HepG2 (cell line): ENCODE data around the gene SPINK9. TPM values are rescaled to one million over a fixed set of nuclear protein-coding genes. Genes with fewer than 3 reads are reported as not detected.

Source experiments
- AHR ChIP-seq: IDR thresholded peaks from 2 replicates; pipeline ENCODE4 v1.6.1; 2018; ENCODE audit warnings: missing genetic modification reagents, missing compliant biosample characterization
- ARNT2 ChIP-seq: sonication (generic); formaldehyde crosslinking; IDR thresholded peaks from 2 replicates; pipeline ENCODE4 v1.8.0; 2022; ENCODE audit warnings: mild to moderate bottlenecking, low read depth, missing genetic modification reagents, moderate library complexity
- DMAP1 ChIP-seq: IDR thresholded peaks from 2 replicates; pipeline ENCODE4 v1.6.1; 2016
- ESRRA ChIP-seq: sonication (generic); formaldehyde crosslinking; IDR thresholded peaks from 2 replicates; pipeline ENCODE4 v1.5.1; 2020; ENCODE audit warnings: mild to moderate bottlenecking, low read depth, missing genetic modification reagents
- IKZF4 ChIP-seq: sonication (generic); formaldehyde crosslinking; IDR thresholded peaks from 2 replicates; pipeline ENCODE4 v1.5.1; 2020; ENCODE audit warnings: borderline replicate concordance, mild to moderate bottlenecking, low read depth, missing genetic modification reagents; ENCODE audit errors: not compliant biosample characterization
- JUNB ChIP-seq: sonication (generic); formaldehyde crosslinking; IDR thresholded peaks from 2 replicates; pipeline ENCODE4 v1.8.0; 2022; ENCODE audit warnings: missing genetic modification reagents, mild to moderate bottlenecking, borderline replicate concordance
- KLF16 ChIP-seq, 2 experiments: sonication (generic) in 1 of 2; formaldehyde crosslinking in 1 of 2; IDR thresholded peaks; 2 replicates each; pipeline versions ENCODE4 v1.6.1 to v1.8.0; 2016 to 2023; ENCODE audit warnings: missing genetic modification reagents in 2 of 2, missing compliant biosample characterization in 1 of 2
- NR2F1 ChIP-seq, 2 experiments: fragments of 450-650 bp in 1 of 2; formaldehyde crosslinking in 1 of 2; IDR thresholded peaks; 2 replicates each; pipeline versions ENCODE4 v1.5.0 to v1.6.1; 2016 to 2020; ENCODE audit warnings: mild to moderate bottlenecking in 1 of 2, missing compliant biosample characterization in 1 of 2, missing genetic modification reagents in 1 of 2, moderate library complexity in 1 of 2
- SMARCE1 ChIP-seq: fragments of 450-650 bp; IDR thresholded peaks from 2 replicates; pipeline ENCODE4 v1.6.1; 2017; ENCODE audit warnings: borderline replicate concordance
- SOX5 ChIP-seq: IDR thresholded peaks from 2 replicates; pipeline ENCODE4 v1.6.1; 2016; ENCODE audit warnings: borderline replicate concordance
- SPEN ChIP-seq: sonication (generic); formaldehyde crosslinking; IDR thresholded peaks from 2 replicates; pipeline ENCODE4 v1.5.1; 2020; ENCODE audit warnings: low read depth, mild to moderate bottlenecking, missing genetic modification reagents
- YEATS2 ChIP-seq: sonication (generic); formaldehyde crosslinking; IDR thresholded peaks from 2 replicates; pipeline ENCODE4 v1.4.0; 2020; ENCODE audit warnings: missing genetic modification reagents, borderline replicate concordance
- YEATS4 ChIP-seq: sonication (generic); formaldehyde crosslinking; IDR thresholded peaks from 2 replicates; pipeline ENCODE4 v1.4.0; 2020; ENCODE audit warnings: missing genetic modification reagents, borderline replicate concordance
- ZBTB7A ChIP-seq: sonication (generic); formaldehyde crosslinking; IDR thresholded peaks from 2 replicates; pipeline ENCODE4 v1.8.0; 2022; ENCODE audit warnings: mild to moderate bottlenecking, missing genetic modification reagents
- ZKSCAN5 ChIP-seq: sonication (generic); formaldehyde crosslinking; IDR thresholded peaks from 2 replicates; pipeline ENCODE4 v1.5.1; 2020; ENCODE audit warnings: mild to moderate bottlenecking, missing genetic modification reagents
- ZNF557 ChIP-seq: sonication (generic); formaldehyde crosslinking; IDR thresholded peaks from 2 replicates; pipeline ENCODE4 v1.4.0; 2020; ENCODE audit warnings: missing genetic modification reagents
- ZNF772 ChIP-seq: sonication (generic); formaldehyde crosslinking; IDR thresholded peaks from 2 replicates; pipeline ENCODE4 v1.5.0; 2020; ENCODE audit warnings: mild to moderate bottlenecking, missing genetic modification reagents
- ZNF816 ChIP-seq: sonication (generic); formaldehyde crosslinking; IDR thresholded peaks from 2 replicates; pipeline ENCODE4 v1.8.0; 2022; ENCODE audit warnings: missing genetic modification reagents, mild to moderate bottlenecking, borderline replicate concordance
- polyA plus RNA-seq, 8 experiments: library from polyadenylated mRNA; depleted of rRNA in 3 of 8; stranded (reverse) in 7 of 8; unstranded in 1 of 8; fragments of >200 nt; fragmentation: Illumina TruSeq in 4 of 8; extraction: Trizol in 4 of 8; gene quantifications; 2 replicates each; pipeline versions ENCODE4 v1.2.1 to v1.2.3, GENCODE V29; 2011 to 2016; ENCODE audit warnings: low read depth in 4 of 8, missing spikeins in 1 of 8, mixed read lengths in 1 of 8; ENCODE audit not compliant: insufficient read depth in 1 of 8
- total RNA-seq, 5 experiments: library from RNA; depleted of rRNA; stranded (reverse); fragments of >200 nt; fragmentation: Illumina TruSeq; extraction: Trizol; gene quantifications; 2 replicates each; pipeline ENCODE4 v1.2.3, GENCODE V29; 2016; ENCODE audit warnings: low read depth in 1 of 5
- TF ChIP-seq, protein P1 (sequence below): sonication (generic); formaldehyde crosslinking; IDR thresholded peaks from 2 replicates; pipeline ENCODE4 v1.4.0; 2020; ENCODE audit warnings: mild to moderate bottlenecking, missing genetic modification reagents
- TF ChIP-seq, protein P2 (sequence below): sonication (generic); formaldehyde crosslinking; IDR thresholded peaks from 2 replicates; pipeline ENCODE4 v1.9.0; 2022; ENCODE audit warnings: low read depth, missing genetic modification reagents
- TF ChIP-seq, protein P3 (sequence below): sonication (generic); formaldehyde crosslinking; conservative IDR thresholded peaks from 2 replicates; pipeline ENCODE4 v1.8.1; 2023; ENCODE audit warnings: missing genetic modification reagents
- TF ChIP-seq, protein P4 (sequence below): sonication (generic); formaldehyde crosslinking; IDR thresholded peaks from 2 replicates; pipeline ENCODE4 v1.8.1; 2023; ENCODE audit warnings: mild to moderate bottlenecking, missing genetic modification reagents, borderline replicate concordance
- TF ChIP-seq, protein P5 (sequence below): sonication (generic); formaldehyde crosslinking; IDR thresholded peaks from 2 replicates; pipeline ENCODE4 v1.4.0; 2020; ENCODE audit warnings: missing genetic modification reagents

Gene SPINK9
- total and polyA plus RNA-seq, 2 of the 13 experiments (the other 11 are each of a cell fraction or from before 2014, with no cell fraction given) = not detected

DNA sequence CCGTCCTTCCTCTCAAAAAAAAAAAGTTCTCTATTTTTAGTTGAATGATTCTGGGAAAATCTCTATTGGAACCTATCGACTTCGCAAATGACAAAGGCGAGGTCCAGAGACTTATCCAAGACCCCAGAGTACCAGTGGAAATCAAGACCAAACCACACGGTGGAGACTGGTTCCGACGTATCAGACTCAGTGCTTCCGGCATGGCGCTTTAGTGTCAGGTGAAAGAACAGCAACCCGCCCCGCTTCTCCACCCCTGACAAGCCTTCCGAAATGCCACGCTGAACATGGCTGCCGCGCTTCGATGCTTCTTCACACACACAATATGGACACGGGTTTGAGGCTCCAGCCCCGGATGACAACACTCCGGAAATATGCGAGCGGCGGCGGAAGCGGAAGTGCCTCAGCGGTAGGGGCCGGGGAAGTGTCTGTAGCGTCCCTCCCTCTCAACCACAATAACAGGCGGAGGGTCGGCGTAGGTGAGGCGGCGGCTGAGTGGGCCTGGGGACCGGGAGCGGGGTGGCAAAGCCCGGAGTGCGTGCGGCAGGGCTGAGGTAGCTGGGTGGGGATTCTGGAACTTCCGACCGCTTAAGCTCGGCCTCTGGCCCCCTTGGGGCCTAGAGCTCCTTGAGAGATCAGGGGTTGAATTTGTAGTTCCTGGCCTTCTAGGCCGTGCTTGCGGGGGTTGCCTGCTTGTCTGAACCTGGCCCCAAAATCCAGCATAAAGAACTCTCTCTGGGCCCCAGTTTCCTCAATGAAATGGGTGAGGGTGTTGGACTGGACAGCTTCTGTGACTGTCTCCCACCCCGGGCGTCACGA, 48.4 kb downstream of the SPINK9 start, which contains the start of gene FBXO38 (continued):
- no peak for TF ChIP-seq ZBTB7A
- no peak for TF ChIP-seq NR2F1 (CRISPR knock-in tag; IDR thresholded peaks at IDR 0.05)
- peak; percentile 83 for TF ChIP-seq YEATS4 (CRISPR knock-in tag)
- TF ChIP-seq JUNB (CRISPR knock-in tag) = peak; percentile 42; the same call in 1 of the 2 replicates
- TF ChIP-seq, protein P1, sequence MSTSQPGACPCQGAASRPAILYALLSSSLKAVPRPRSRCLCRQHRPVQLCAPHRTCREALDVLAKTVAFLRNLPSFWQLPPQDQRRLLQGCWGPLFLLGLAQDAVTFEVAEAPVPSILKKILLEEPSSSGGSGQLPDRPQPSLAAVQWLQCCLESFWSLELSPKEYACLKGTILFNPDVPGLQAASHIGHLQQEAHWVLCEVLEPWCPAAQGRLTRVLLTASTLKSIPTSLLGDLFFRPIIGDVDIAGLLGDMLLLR = no peak
- TF ChIP-seq KLF16 (CRISPR knock-in tag; IDR thresholded peaks at IDR 0.05) = 0 out of 4 replicates have a peak, but pooled peaks of 1 of the 2 experiments have one; percentile 30
- TF ChIP-seq YEATS2 (CRISPR knock-in tag) = peak; percentile 87; the same call in 1 of the 2 replicates
- TF ChIP-seq IKZF4 = no peak
- no peak for TF ChIP-seq ARNT2 (CRISPR knock-in tag)
- TF ChIP-seq, protein P2, sequence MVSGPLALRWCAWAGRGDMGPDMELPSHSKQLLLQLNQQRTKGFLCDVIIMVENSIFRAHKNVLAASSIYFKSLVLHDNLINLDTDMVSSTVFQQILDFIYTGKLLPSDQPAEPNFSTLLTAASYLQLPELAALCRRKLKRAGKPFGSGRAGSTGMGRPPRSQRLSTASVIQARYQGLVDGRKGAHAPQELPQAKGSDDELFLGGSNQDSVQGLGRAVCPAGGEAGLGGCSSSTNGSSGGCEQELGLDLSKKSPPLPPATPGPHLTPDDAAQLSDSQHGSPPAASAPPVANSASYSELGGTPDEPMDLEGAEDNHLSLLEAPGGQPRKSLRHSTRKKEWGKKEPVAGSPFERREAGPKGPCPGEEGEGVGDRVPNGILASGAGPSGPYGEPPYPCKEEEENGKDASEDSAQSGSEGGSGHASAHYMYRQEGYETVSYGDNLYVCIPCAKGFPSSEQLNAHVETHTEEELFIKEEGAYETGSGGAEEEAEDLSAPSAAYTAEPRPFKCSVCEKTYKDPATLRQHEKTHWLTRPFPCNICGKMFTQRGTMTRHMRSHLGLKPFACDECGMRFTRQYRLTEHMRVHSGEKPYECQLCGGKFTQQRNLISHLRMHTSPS = no peak
- TF ChIP-seq, protein P3, sequence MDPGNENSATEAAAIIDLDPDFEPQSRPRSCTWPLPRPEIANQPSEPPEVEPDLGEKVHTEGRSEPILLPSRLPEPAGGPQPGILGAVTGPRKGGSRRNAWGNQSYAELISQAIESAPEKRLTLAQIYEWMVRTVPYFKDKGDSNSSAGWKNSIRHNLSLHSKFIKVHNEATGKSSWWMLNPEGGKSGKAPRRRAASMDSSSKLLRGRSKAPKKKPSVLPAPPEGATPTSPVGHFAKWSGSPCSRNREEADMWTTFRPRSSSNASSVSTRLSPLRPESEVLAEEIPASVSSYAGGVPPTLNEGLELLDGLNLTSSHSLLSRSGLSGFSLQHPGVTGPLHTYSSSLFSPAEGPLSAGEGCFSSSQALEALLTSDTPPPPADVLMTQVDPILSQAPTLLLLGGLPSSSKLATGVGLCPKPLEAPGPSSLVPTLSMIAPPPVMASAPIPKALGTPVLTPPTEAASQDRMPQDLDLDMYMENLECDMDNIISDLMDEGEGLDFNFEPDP (CRISPR knock-in tag) = no peak
- TF ChIP-seq SOX5 = peak; percentile 69
- TF ChIP-seq AHR (CRISPR knock-in tag) = 0 out of 2 replicates have a peak, but pooled peaks have one; percentile 58
- TF ChIP-seq ZKSCAN5 (CRISPR knock-in tag) = no peak
- no peak for TF ChIP-seq SMARCE1
- peak; percentile 88 for TF ChIP-seq DMAP1
- TF ChIP-seq ESRRA (CRISPR knock-in tag) = no peak; the same call in 1 of the 2 replicates
- peak; percentile 46; the same call in 1 of the 2 replicates for TF ChIP-seq ZNF772 (CRISPR knock-in tag)
- TF ChIP-seq, protein P4, sequence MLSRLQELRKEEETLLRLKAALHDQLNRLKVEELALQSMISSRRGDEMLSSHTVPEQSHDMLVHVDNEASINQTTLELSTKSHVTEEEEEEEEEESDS (CRISPR knock-in tag) = no peak; the same call in 1 of the 2 replicates
- TF ChIP-seq, protein P5, sequence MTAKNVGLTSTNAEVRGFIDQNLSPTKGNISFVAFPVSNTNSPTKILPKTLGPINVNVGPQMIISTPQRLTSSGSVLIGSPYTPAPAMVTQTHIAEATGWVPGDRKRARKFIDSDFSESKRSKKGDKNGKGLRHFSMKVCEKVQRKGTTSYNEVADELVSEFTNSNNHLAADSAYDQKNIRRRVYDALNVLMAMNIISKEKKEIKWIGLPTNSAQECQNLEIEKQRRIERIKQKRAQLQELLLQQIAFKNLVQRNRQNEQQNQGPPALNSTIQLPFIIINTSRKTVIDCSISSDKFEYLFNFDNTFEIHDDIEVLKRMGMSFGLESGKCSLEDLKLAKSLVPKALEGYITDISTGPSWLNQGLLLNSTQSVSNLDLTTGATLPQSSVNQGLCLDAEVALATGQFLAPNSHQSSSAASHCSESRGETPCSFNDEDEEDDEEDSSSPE (CRISPR knock-in tag) = peak; percentile 61
- no peak for TF ChIP-seq ZNF816
- TF ChIP-seq SPEN (CRISPR knock-in tag) = peak; percentile 89
- no peak; the same call in 1 of the 2 replicates for TF ChIP-seq ZNF557 (CRISPR knock-in tag)
